ENCODE measurements around the gene GRHL1.

GRHL1 gene

DNA sequence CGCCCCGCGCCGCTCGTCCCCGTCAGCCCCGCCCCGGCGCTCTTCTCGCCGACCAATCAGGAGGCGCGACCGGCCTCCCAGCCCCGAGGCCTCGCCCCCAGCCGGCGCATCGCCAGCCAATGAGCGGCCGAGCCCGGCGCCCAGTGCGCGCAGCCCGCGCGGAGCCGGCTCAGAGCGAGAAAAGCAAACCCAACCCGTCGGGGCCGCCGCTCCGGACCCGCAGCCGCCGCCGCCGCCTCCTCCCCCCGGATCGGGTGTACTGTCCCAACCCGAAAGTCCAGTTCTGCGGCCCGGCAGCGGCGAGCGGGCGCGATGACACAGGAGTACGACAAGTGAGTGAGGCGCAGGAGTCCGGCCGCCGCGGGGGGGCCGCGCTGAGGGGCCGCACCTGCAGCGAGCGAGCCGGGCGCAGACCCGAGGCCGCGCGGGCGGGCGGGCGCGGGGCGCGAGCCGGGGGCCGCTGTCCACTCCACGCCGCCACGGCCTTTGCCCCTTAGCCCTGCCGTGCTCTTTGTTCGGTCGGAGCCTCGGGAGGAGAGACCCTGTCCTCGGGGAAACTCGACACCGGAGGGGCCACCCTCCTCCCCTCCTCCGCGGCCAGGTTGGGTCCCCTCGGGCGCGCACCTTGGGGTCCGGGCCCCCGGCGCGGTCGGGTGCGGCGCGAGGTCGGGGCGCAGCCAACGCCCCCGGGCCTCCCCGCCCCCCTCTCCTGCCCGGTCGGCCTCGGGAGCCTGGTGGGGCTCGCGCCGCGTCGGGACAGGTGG is at the start of gene GRHL1:
GRHL1 (plus strand) TSS at position 172 of the 764 bp plus-strand sequence; CDS start at position 313, 141 bp downstream.
- peak; percentile 99 for DNase-seq (ENCODE audit: low spot score)
- TF ChIP-seq, protein P1, sequence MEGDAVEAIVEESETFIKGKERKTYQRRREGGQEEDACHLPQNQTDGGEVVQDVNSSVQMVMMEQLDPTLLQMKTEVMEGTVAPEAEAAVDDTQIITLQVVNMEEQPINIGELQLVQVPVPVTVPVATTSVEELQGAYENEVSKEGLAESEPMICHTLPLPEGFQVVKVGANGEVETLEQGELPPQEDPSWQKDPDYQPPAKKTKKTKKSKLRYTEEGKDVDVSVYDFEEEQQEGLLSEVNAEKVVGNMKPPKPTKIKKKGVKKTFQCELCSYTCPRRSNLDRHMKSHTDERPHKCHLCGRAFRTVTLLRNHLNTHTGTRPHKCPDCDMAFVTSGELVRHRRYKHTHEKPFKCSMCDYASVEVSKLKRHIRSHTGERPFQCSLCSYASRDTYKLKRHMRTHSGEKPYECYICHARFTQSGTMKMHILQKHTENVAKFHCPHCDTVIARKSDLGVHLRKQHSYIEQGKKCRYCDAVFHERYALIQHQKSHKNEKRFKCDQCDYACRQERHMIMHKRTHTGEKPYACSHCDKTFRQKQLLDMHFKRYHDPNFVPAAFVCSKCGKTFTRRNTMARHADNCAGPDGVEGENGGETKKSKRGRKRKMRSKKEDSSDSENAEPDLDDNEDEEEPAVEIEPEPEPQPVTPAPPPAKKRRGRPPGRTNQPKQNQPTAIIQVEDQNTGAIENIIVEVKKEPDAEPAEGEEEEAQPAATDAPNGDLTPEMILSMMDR (conservative IDR thresholded peaks at IDR 0.05; ENCODE audit: low read depth), result no peak
- ChIA-PET POLR2A (ENCODE audit: low non-redundant PET) (no interaction called here), CTCF (interaction anchor here (0.7 kb wide), 1 partner anchor 20 kb away, joined by 3 read pairs; no protein-coding TSS in a partner anchor)
- peak within 1 kb of the TSS; percentile 77 for H3K27ac ChIP-seq

GRCh38 chr2:9905413-9905812 is 46.1 kb upstream of the GRHL1 start:
- peak; percentile 21 for DNase-seq (ENCODE audit: low spot score)
- TF ChIP-seq, protein P1 (conservative IDR thresholded peaks at IDR 0.05; ENCODE audit: low read depth), result no peak
- CTCF ChIA-PET, result no interaction called here
- POLR2A ChIA-PET (ENCODE audit: low non-redundant PET), result no interaction called here
- H3K27ac ChIP-seq, result no peak overlapping the region

DNA sequence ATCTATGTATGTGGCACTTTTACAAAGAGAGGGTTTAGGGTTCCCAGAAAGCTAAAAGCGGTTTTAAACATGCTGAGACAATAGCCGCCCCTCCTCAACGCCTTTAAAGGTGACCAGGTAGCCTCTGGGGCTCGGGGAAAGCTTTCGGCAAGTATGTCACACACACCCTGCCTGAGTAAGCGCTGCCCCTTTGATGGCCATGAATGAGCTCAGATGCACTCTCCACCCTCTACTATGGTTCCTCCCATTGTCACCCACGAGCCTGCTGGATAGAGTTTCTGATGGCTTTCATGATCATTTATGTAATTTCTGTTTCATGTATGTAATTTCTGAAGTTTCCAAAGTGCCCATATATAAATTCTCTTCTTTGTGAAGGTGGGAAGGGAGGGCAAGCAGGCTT is 44.1 kb upstream of the GRHL1 start:
- ChIA-PET CTCF (interaction anchor here (0.8 kb wide), 1 partner anchor 9 kb away, joined by 8 read pairs; no protein-coding TSS in a partner anchor), POLR2A (ENCODE audit: low non-redundant PET) (no interaction called here)
- DNase-seq (ENCODE audit: low spot score), result no peak
- no peak overlapping the region for H3K27ac ChIP-seq
- TF ChIP-seq, protein P1 (conservative IDR thresholded peaks at IDR 0.05; ENCODE audit: low read depth), result no peak

DNA sequence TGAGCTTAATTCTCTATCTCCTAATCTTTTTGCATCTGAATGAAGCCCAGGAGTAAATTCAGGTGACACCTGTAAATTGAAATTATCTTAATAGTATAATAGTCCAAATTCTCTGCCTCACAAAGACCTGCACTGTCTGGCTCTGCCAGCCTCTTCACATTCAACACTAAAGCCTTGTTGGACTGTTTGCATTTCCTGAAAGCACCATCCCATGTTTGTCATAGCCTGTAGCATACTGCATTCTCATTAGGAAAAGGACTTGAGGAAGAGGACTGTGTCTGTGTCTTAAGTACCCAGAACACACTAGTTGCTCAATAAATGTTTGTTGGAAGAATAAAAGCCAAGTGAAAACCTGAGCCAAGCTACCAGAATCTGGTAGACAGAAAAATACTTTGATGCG is 42.9 kb upstream of the GRHL1 start:
- CTCF ChIA-PET, result interaction anchor here (0.8 kb wide), 1 partner anchor 108 kb away, joined by 6 read pairs; no protein-coding TSS in a partner anchor
- TF ChIP-seq, protein P1 (conservative IDR thresholded peaks at IDR 0.05; ENCODE audit: low read depth), result no peak
- POLR2A ChIA-PET (ENCODE audit: low non-redundant PET), result no interaction called here
- DNase-seq (ENCODE audit: low spot score), result no peak
- no peak overlapping the region for H3K27ac ChIP-seq

DNA sequence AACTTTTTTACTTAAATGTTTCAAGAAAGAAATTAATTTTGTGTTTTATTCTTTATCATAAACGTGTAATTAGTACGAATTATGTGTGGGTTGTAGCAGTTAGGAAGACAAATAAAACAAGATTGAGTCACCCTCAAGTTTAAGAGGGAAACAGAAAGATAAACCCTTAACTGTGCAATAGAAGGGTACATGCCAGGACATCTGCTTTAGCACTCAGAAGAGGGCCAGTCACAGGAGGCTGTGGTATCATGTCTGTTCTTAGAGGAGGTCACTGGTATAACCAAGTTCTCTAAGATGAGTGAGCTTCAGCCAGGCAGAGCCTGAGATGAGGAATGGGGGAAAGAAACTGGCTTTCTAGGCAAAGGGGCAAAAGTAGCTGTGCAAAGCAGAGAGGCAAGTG is 42.4 kb upstream of the GRHL1 start:
- TF ChIP-seq, protein P1 (conservative IDR thresholded peaks at IDR 0.05; ENCODE audit: low read depth), result no peak
- H3K27ac ChIP-seq, result no peak overlapping the region
- ChIA-PET CTCF (interaction anchor here (0.8 kb wide), 1 partner anchor 109 kb away, joined by 6 read pairs; no protein-coding TSS in a partner anchor), POLR2A (ENCODE audit: low non-redundant PET) (no interaction called here)
- no peak for DNase-seq (ENCODE audit: low spot score)

GRCh38 chr2:9910699-9911098 is 40.8 kb upstream of the GRHL1 start:
- ChIA-PET CTCF (interaction anchor here (0.8 kb wide), 1 partner anchor 111 kb away, joined by 5 read pairs; no protein-coding TSS in a partner anchor), POLR2A (ENCODE audit: low non-redundant PET) (no interaction called here)
- TF ChIP-seq, protein P1 (conservative IDR thresholded peaks at IDR 0.05; ENCODE audit: low read depth), result no peak
- H3K27ac ChIP-seq, result no peak overlapping the region
- no peak for DNase-seq (ENCODE audit: low spot score)
